C4-2B (cell line): Measurements from ENCODE around the gene C10orf105.

Experiments used
- CTCF ChIP-seq: fragments of 450-650 bp; conservative IDR thresholded peaks from 2 replicates; pipeline ENCODE4 v1.5.1; 2017; ENCODE audit warnings: mild to moderate bottlenecking
- ZFX ChIP-seq: fragments of 450-650 bp; IDR thresholded peaks from 2 replicates; pipeline ENCODE4 v1.6.1; 2017

- TF ChIP-seq CTCF (no peak), ZFX (no peak)
Measured at GRCh38 chr10:71725249-71725648, 5.7 kb upstream of the C10orf105 start.
